Neuronal stem cell (in vitro differentiated cells): ENCODE data around the gene GTSF1L.
"Not testable (repeated sequence)": the region's sequence is repeated elsewhere in the genome, so short reads cannot be mapped to it uniquely, and the experiment has no call there.

Experiments used
- DNase-seq: peaks from one replicate; pipeline ENCODE4 v3.0.0-alpha.2; 2013; ENCODE audit warnings: low spot score
- H2AFZ ChIP-seq: one replicate; pipeline ENCODE4 v1.6.1; 2013; ENCODE audit warnings: mild to moderate bottlenecking, low read length, inconsistent platforms
- H2AK5ac ChIP-seq: 2 replicates; pipeline ENCODE4 v1.6.1; 2013; ENCODE audit warnings: low read depth, mild to moderate bottlenecking, inconsistent platforms, low read length, moderate library complexity, mixed read lengths
- H2BK120ac ChIP-seq: 2 replicates; pipeline ENCODE4 v1.6.1; 2013; ENCODE audit warnings: low read depth, mild to moderate bottlenecking, inconsistent platforms, low read length, moderate library complexity, mixed read lengths
- H2BK12ac ChIP-seq: one replicate; pipeline ENCODE4 v1.6.1; 2013; ENCODE audit warnings: low read length, inconsistent platforms
- H2BK15ac ChIP-seq: 2 replicates; pipeline ENCODE4 v1.6.1; 2013; ENCODE audit warnings: mild to moderate bottlenecking, low read length, inconsistent platforms, mixed read lengths
- H2BK5ac ChIP-seq: one replicate; pipeline ENCODE4 v1.6.1; 2013; ENCODE audit warnings: inconsistent platforms, mild to moderate bottlenecking, low read length, moderate library complexity
- H3K14ac ChIP-seq: one replicate; pipeline ENCODE4 v1.6.1; 2013; ENCODE audit warnings: low read length, inconsistent platforms
- H3K18ac ChIP-seq: 2 replicates; pipeline ENCODE4 v1.6.1; 2013; ENCODE audit warnings: low read length, inconsistent platforms
- H3K23ac ChIP-seq: 2 replicates; pipeline ENCODE4 v1.6.1; 2013; ENCODE audit warnings: low read depth, mild to moderate bottlenecking, mixed read lengths, low read length, inconsistent platforms; ENCODE audit not compliant: poor library complexity
- H3K27ac ChIP-seq: replicated peaks from 3 replicates; pipeline ENCODE4 v1.5.1; 2013; ENCODE audit warnings: low read length, inconsistent platforms
- H3K27me3 ChIP-seq, 3 experiments: 2 replicates each; pipeline ENCODE4 v1.6.1; 2013; ENCODE audit warnings: low read length in 3 of 3, mild to moderate bottlenecking in 2 of 3, inconsistent platforms in 1 of 3, low read depth in 1 of 3, mixed read lengths in 1 of 3, moderate library complexity in 1 of 3; ENCODE audit not compliant: control insufficient read depth in 3 of 3, insufficient read depth in 3 of 3
- H3K36me3 ChIP-seq, 2 donors: replicated peaks in 1 of 2; 2 replicates each; pipeline ENCODE4 v1.6.1; 2013; ENCODE audit warnings: low read length in 2 of 2; ENCODE audit not compliant: control insufficient read depth in 2 of 2, insufficient read depth in 2 of 2
- H3K4ac ChIP-seq: 2 replicates; pipeline ENCODE4 v1.6.1; 2013; ENCODE audit warnings: inconsistent platforms, mild to moderate bottlenecking, low read length, moderate library complexity
- H3K4me1 ChIP-seq, 2 donors: 1 replicate in 1 of 2; 2 replicates in 1 of 2; pipeline ENCODE4 v1.6.1; 2013; ENCODE audit warnings: low read length in 2 of 2, low read depth in 1 of 2; ENCODE audit not compliant: control insufficient read depth in 2 of 2, insufficient read depth in 1 of 2
- H3K4me2 ChIP-seq: one replicate; pipeline ENCODE4 v1.6.1; 2013; ENCODE audit warnings: mild to moderate bottlenecking, low read length, inconsistent platforms; ENCODE audit not compliant: insufficient read depth, poor library complexity, severe bottlenecking
- H3K4me3 ChIP-seq, 2 donors: 2 replicates each; pipeline ENCODE4 v1.5.1; 2013; ENCODE audit warnings: low read length in 2 of 2, mild to moderate bottlenecking in 2 of 2, inconsistent platforms in 1 of 2, moderate library complexity in 1 of 2
- H3K79me1 ChIP-seq: one replicate; pipeline ENCODE4 v1.6.1; 2013; ENCODE audit warnings: low read depth, mild to moderate bottlenecking, inconsistent platforms, low read length, moderate library complexity
- H3K9ac ChIP-seq: one replicate; pipeline ENCODE4 v1.6.1; 2013; ENCODE audit warnings: mild to moderate bottlenecking, low read depth, low read length, inconsistent platforms; ENCODE audit not compliant: poor library complexity
- H3K9me3 ChIP-seq, 2 donors: replicated peaks in 1 of 2; 2 replicates each; pipeline versions ENCODE3 to v1.6.1; 2013; ENCODE audit warnings: low read length in 2 of 2, mild to moderate bottlenecking in 2 of 2, inconsistent platforms in 1 of 2, low read depth in 1 of 2, mixed read lengths in 1 of 2, moderate library complexity in 1 of 2; ENCODE audit not compliant: control insufficient read depth in 2 of 2, insufficient read depth in 1 of 2
- H4K8ac ChIP-seq: one replicate; pipeline ENCODE4 v1.6.1; 2013; ENCODE audit warnings: low read depth, mild to moderate bottlenecking, inconsistent platforms, low read length, moderate library complexity
- H4K91ac ChIP-seq: one replicate; pipeline ENCODE4 v1.6.1; 2013; ENCODE audit warnings: low read length, low read depth, mild to moderate bottlenecking, inconsistent platforms; ENCODE audit not compliant: poor library complexity
- WGBS, 2 donors: extraction: QIAGEN DNeasy Blood & Tissue Kit; methylation state at CpG; one replicate each; pipeline ENCODE4 v1.1.7; 2013; ENCODE audit warnings: missing lambda C conversion rate in 2 of 2, mixed read lengths in 1 of 2; ENCODE audit not compliant: insufficient read length in 2 of 2, insufficient replicate concordance in 1 of 2; ENCODE audit errors: extremely low coverage in 2 of 2; 5-methylcytosine and 5-hydroxymethylcytosine counted together

Gene GTSF1L

DNA sequence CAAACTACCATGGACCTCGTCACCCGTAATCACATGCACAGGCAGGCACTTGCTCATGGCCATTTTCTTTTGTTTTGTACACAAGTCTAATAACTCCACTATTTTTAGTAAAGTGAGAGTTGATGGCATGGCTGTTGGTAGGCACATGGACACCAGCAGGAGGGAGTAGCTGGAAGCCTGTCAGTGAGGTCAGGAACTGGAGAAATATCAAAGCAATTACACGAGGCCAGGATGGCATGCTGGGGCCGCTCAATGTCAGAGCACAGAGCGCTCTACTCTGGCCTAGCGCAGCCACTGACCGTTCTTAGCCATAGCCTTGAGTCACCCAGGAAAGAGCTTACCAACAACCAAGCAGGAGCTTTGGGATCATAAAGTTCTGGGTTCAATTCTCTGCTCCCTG, 36.1 kb upstream of the GTSF1L start:
- Histone ChIP-seq H3K14ac (no peak overlapping the region), H4K8ac (no peak overlapping the region), H3K4me3 (peak overlapping the region in 1 of 2 donors; percentile 29), H3K9me3 (no peaks in the 10 kb centered on the region), H3K9ac (no peak overlapping the region), H2BK15ac (no peak overlapping the region), H3K4ac (no peak overlapping the region), H3K23ac (no peak overlapping the region), H2BK120ac (no peak overlapping the region), H2AK5ac (no peak overlapping the region), H3K27ac (no peak overlapping the region), H2BK12ac (peak overlapping the region; percentile 68), H3K27me3 (peaks cover 0 to 4% (median 0%) of the 10 kb centered on the region in 3 experiments), H3K79me1 (no peaks in the 10 kb centered on the region), H4K91ac (no peak overlapping the region), H2BK5ac (no peak overlapping the region), H2AFZ (no peak overlapping the region), H3K18ac (no peak overlapping the region), H3K36me3 (no peaks in the 10 kb centered on the region), H3K4me2 (no peak overlapping the region), H3K4me1 (peaks cover 16 to 30% of the 10 kb centered on the region in 2 donors)
- no peak for DNase-seq
- no CpG with 5 or more reads among the region's 7 CpGs for WGBS, 2 donors

DNA sequence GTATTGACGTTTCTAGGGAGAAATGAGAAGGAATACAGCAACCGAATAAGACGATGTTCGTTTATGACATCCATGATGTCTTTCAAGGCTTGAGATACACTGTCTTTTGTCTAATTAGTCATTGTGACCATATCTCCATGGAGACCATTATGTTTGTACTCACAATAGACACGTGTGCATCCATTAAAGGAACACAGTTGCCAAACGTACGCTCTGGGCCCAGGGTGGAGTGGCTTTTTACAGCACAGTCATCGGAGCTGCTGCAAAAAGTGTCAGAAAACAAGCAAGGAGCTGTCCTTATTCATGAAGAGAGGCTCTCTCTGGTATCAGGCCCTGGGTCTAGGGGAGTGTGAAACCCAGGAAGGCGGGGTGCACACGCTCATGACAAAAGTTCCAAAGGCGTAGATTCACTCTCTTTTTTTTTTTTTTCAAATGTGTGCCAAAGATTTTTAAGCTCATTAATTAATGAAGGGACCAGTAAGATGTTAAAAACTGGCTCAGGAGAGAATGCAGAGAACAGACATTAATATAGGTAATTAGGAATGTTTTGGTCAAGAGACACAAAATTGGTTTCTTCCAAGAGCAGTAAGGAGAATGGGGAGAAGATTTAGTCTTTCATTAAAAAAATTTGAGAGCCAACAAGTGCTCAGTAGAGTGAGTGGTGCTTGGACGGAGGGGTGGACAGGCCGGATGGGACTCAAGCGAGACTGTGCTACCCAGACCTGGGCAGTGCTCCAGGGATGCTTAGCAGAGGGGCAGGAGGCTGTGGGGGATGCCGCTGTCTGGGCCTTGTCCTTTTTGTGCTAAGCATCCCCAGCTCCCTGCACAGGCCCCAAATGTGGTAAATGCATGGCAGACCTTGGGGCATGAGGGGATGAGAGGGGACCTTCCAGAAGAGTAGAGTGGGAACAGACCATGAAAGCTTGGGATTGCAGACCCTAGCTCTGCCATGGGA, 34.9 kb upstream of the GTSF1L start:
- Histone ChIP-seq H2AFZ (peak overlapping the region; percentile 27), H3K14ac (no peak overlapping the region), H3K23ac (no peak overlapping the region), H3K9ac (no peak overlapping the region), H4K8ac (no peak overlapping the region), H2AK5ac (no peak overlapping the region), H3K27ac (no peak overlapping the region), H4K91ac (no peak overlapping the region), H2BK5ac (no peak overlapping the region), H3K4me2 (no peak overlapping the region), H3K4me1 (peaks cover 14 to 24% of the 10 kb centered on the region in 2 donors), H3K4ac (no peak overlapping the region), H3K4me3 (no peak overlapping the region), H2BK15ac (no peak overlapping the region), H3K79me1 (no peaks in the 10 kb centered on the region), H2BK12ac (no peak overlapping the region), H3K9me3 (no peaks in the 10 kb centered on the region), H3K36me3 (no peaks in the 10 kb centered on the region), H3K27me3 (no peaks in the 10 kb centered on the region), H3K18ac (peak overlapping the region; percentile 27), H2BK120ac (no peak overlapping the region)
- WGBS, 2 donors, result no CpG with 5 or more reads among the region's 15 CpGs
- no peak for DNase-seq

DNA sequence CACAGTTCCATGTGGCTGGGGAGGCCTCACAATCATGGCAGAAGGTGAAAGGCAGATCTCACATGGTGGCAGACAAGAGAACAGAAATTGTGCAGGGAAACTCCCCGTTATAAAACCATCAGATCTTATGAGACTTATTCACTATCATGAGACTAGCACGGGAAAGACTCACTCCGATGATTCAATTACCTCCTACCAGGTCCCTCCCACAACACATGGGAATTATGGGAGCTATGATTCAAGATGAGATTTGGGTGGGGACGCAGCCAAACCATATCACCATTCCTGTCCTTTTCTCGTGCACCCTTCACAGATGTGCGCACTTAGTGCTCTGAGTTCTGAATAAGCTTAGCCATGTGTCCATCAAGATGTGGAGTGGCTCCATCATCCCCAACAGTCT, 31.1 kb upstream of the GTSF1L start:
- H3K4me3 ChIP-seq, H3K9me3 ChIP-seq, H3K18ac ChIP-seq, H2AFZ ChIP-seq, H3K27ac ChIP-seq, H3K9ac ChIP-seq, H2BK5ac ChIP-seq, DNase-seq, H3K36me3 ChIP-seq, H4K8ac ChIP-seq, H3K79me1 ChIP-seq, H2BK12ac ChIP-seq, H3K4me1 ChIP-seq, H4K91ac ChIP-seq, H2BK15ac ChIP-seq, H3K4me2 ChIP-seq, H2BK120ac ChIP-seq, H3K27me3 ChIP-seq, H2AK5ac ChIP-seq, H3K4ac ChIP-seq, H3K23ac ChIP-seq, H3K14ac ChIP-seq: not testable (repeated sequence)
- no CpG with 5 or more reads among the region's 6 CpGs for WGBS, 2 donors

- Histone ChIP-seq H2AFZ (no peak overlapping the region), H3K9me3 (no peaks in the 10 kb centered on the region), H2BK120ac (no peak overlapping the region), H3K79me1 (no peaks in the 10 kb centered on the region), H3K4me3 (no peak overlapping the region), H3K4me1 (no peaks in the 10 kb centered on the region), H3K27ac (no peak overlapping the region), H3K9ac (no peak overlapping the region), H3K18ac (no peak overlapping the region), H2AK5ac (no peak overlapping the region), H3K4me2 (no peak overlapping the region), H4K91ac (no peak overlapping the region), H3K4ac (no peak overlapping the region), H3K23ac (no peak overlapping the region), H2BK12ac (no peak overlapping the region), H3K14ac (no peak overlapping the region), H3K36me3 (no peaks in the 10 kb centered on the region), H3K27me3 (no peaks in the 10 kb centered on the region), H4K8ac (no peak overlapping the region), H2BK5ac (no peak overlapping the region), H2BK15ac (no peak overlapping the region)
- no CpG with 5 or more reads among the region's 8 CpGs for WGBS, 2 donors
- DNase-seq, result no peak
Measured at GRCh38 chr20:43755851-43756250, 29.0 kb upstream of the GTSF1L start.
